ENCODE results near the gene CORO7. TPM values are rescaled to one million over a fixed set of nuclear protein-coding genes. Genes with fewer than 3 reads are reported as not detected.

Gene CORO7
- polyA plus RNA-seq, 2 of the 4 experiments (the other 2 are of a cell fraction), result 6.0 to 11.9 TPM

DNA sequence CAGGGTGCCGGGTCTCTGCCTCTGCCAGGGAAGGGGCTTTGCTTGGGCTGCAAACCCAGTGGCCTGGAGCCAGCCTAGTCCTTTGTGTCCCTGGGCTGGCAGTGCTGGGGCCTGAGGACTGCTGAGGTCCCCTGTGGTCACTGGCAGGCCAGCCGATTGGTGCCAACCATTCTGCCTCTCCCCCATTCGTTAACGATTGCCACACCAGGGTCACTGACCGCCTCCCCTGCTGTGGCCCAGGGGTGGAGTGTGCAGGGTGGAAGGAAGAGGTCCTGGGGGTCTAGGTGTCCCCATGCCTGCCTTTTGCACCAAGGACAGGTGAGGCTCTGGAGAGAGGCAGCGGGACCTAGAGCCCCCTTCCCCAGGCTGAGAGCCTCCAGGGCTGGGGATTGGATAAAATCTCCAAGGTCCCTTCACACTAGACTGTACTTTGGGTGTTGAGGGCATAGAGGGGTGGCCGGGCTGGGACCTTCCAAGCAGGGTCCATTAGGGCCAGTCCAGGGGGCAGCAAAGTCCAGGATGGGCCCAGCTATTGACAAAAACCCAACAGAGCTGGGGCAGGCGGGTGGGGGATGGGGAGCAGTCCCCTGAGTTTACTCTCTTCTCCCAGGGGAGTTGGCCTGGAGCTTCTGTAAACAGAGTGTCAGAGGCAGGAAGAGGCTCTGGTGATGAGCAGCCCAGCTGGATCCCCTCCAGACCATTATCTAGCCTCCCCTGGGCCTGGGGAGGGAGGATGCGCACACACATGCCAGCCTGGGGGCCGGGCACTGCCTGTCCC, 43.6 kb downstream of the CORO7 start:
- Histone ChIP-seq H3K9me3 (no peaks in the 10 kb centered on the region), H3K27ac (peak overlapping the region; percentile 74 to 94), H3K4me3 (peak overlapping the region; percentile 70), H3K4me2 (peak overlapping the region; percentile 97), H3K4me1 (peaks cover 74% of the 10 kb centered on the region)
- CTCF ChIA-PET, result interaction anchor here (0.5 to 25.9 kb wide), 10 partner anchors 8 to 119 kb away, joined by 3 to 638 read pairs (median 4); no protein-coding TSS in a partner anchor
- TF ChIP-seq TP53 (CRISPR knock-in tag; IDR thresholded peaks at IDR 0.05), result no peak
- TF ChIP-seq POLR2AphosphoS2 (conservative IDR thresholded peaks at IDR 0.05; ENCODE audit: low read length), result no peak
- TF ChIP-seq GATA3 (IDR thresholded peaks at IDR 0.05; ENCODE audit: borderline replicate concordance), result peak; percentile 37; the same call in 1 of the 2 replicates
- peak in 1 of 2 experiments; percentile 49; a peak in 1 of 4 replicates for TF ChIP-seq CEBPB (IDR thresholded peaks at IDR 0.05)
- TF ChIP-seq EHMT2 (IDR thresholded peaks at IDR 0.05; ENCODE audit: low read depth), result no peak
- no peak for TF ChIP-seq FOXS1 (CRISPR knock-in tag; IDR thresholded peaks at IDR 0.05)
- TF ChIP-seq KDM1A (IDR thresholded peaks at IDR 0.05; ENCODE audit: low read depth), result no peak
- TF ChIP-seq ZC3H11A (IDR thresholded peaks at IDR 0.05), result no peak
- TF ChIP-seq PBX3 (IDR thresholded peaks at IDR 0.05), result peak; percentile 39; the same call in 1 of the 2 replicates
- no peak for TF ChIP-seq RAD21 (conservative IDR thresholded peaks at IDR 0.05 in 1 of 2, IDR thresholded peaks at IDR 0.05 in 1 of 2)
- TF ChIP-seq JUNB (IDR thresholded peaks at IDR 0.05), result no peak
- no peak for TF ChIP-seq SREBF2 (IDR thresholded peaks at IDR 0.05)
- no peak for TF ChIP-seq RARB (CRISPR knock-in tag; IDR thresholded peaks at IDR 0.05)
- TF ChIP-seq SMC3 (IDR thresholded peaks at IDR 0.05), result no peak
- TF ChIP-seq, protein P1, sequence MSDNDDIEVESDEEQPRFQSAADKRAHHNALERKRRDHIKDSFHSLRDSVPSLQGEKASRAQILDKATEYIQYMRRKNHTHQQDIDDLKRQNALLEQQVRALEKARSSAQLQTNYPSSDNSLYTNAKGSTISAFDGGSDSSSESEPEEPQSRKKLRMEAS (IDR thresholded peaks at IDR 0.05), result 0 out of 2 replicates have a peak, but pooled peaks have one; percentile 52
- TF ChIP-seq, protein P2, sequence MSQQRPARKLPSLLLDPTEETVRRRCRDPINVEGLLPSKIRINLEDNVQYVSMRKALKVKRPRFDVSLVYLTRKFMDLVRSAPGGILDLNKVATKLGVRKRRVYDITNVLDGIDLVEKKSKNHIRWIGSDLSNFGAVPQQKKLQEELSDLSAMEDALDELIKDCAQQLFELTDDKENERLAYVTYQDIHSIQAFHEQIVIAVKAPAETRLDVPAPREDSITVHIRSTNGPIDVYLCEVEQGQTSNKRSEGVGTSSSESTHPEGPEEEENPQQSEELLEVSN (IDR thresholded peaks at IDR 0.05; ENCODE audit: borderline replicate concordance, low read depth), result no peak
- no peak for TF ChIP-seq ZFP36 (IDR thresholded peaks at IDR 0.05; ENCODE audit: borderline replicate concordance, partially characterized antibody)
- TF ChIP-seq FOSB (CRISPR knock-in tag; IDR thresholded peaks at IDR 0.05), result no peak
- POLR2A ChIA-PET, result interaction anchor here (0.6 to 1.0 kb wide), 2 partner anchors 30 to 73 kb away, joined by 4 to 6 read pairs; no protein-coding TSS in a partner anchor
- ATAC-seq (peak; percentile 43 to 61), FAIRE-seq (no peak), DNase-seq (ENCODE audit: low read depth in 1 of 2, low spot score in 1 of 2) (peak; percentile 54 to 82)
- WGBS (ENCODE audit: missing lambda C conversion rate), result 8% methylated on average over 6 of the region's 10 CpGs

DNA sequence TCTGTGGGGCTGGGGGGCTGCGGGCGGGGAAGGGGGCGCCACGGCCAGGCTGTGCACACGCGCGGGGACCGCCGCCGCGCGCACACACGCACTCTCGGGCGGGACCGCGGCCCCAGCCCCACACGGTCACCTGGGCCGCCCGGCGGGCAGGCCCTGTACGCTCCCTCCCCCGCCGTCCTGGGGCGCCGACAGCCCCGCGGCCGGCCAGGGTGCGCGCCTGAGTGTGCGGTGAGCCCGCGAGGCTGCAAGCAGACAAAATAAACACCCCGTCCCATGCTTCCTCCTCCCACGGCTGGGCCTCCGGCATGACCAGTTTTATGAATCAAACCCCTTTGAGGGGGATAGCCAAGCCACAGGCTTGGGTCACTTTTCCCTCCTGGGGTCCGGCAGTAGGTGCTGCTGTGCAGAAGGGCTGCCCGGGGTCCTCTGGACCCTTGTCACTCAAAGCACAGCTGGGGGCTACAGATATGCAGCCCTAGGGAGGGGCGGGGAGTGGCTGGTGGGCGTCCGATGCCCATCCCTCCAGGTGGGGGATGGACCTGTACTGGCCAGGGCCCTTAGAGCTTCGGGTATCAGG, 44.3 kb downstream of the CORO7 start:
- Histone ChIP-seq H3K4me2 (peak overlapping the region; percentile 97), H3K9me3 (no peaks in the 10 kb centered on the region), H3K27ac (peak overlapping the region; percentile 74 to 94), H3K4me3 (peak overlapping the region; percentile 70), H3K4me1 (peaks cover 67% of the 10 kb centered on the region)
- WGBS (ENCODE audit: missing lambda C conversion rate), result under 1% methylated on average over 19 of the region's 43 CpGs
- POLR2A ChIA-PET, result no interaction called here
- FAIRE-seq, result no peak
- peak; percentile 23 to 30 for ATAC-seq
- CTCF ChIA-PET, result interaction anchor here (0.5 to 25.9 kb wide), 2 partner anchors 34 to 48 kb away, joined by 3 to 638 read pairs; no protein-coding TSS in a partner anchor
- TF ChIP-seq PBX3 (IDR thresholded peaks at IDR 0.05), result 0 out of 2 replicates have a peak, but pooled peaks have one; percentile 19
- TF ChIP-seq ATOH8 (CRISPR knock-in tag; IDR thresholded peaks at IDR 0.05; ENCODE audit: low read depth), result no peak
- TF ChIP-seq, protein P1 (IDR thresholded peaks at IDR 0.05), result 0 out of 2 replicates have a peak, but pooled peaks have one; percentile 7
- no peak for DNase-seq (ENCODE audit: low read depth in 1 of 2, low spot score in 1 of 2)

Data from A549 (cell line).